Measurements from ENCODE around the gene EDDM3A. TPM values are rescaled to one million over a fixed set of nuclear protein-coding genes. Genes with fewer than 3 reads are reported as not detected.
"Not testable (repeated sequence)": the region's sequence is repeated elsewhere in the genome, so short reads cannot be mapped to it uniquely, and the experiment has no call there.

EDDM3A gene
- total and polyA plus RNA-seq, 2 experiments from 2014 or later, result not detected

- no peak for TF ChIP-seq CTCF (conservative IDR thresholded peaks at IDR 0.05; ENCODE audit: low read depth in 2 of 2)
- TF ChIP-seq STAT1 (IDR thresholded peaks at IDR 0.05; ENCODE audit: unreplicated experiment), result no peak
These were observed 23.7 kb upstream of the EDDM3A start (continued) for GRCh38 chr14:20722016-20722415.

DNA sequence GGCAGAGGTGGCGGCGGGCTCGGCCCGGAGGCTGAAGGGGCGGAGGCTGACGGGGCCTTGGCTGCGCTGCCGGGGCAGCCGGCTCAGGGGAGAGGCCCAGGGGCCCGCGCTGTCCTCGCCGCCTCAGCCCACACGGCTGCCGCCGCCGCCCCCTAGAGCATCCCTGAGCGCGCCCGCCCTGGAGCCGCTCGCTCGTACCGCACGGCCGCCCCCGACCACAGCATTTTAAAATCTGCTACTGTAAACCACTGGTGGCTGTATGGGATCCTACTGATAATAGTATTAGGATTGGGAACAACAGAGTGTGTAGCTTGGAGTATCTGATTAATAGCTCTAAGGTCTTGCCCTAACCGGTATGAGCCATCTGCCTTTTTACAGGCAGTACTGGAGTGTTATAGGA, 22.2 kb upstream of the EDDM3A start:
- H3K4me3 ChIP-seq, result peak overlapping the region; percentile 45
- peak; percentile 66 for DNase-seq (ENCODE audit: low spot score)
- no peak overlapping the region for H3K27ac ChIP-seq (ENCODE audit: low read depth)
- H4K20me1 ChIP-seq (replicated peaks; ENCODE audit: insufficient read depth), result no peaks in the 10 kb centered on the region
- Mint-ChIP-seq H3K27ac (no peak overlapping the region), H3K36me3 (ENCODE audit: low read depth) (no peaks in the 10 kb centered on the region; the same call in 2 of the 3 replicates), H3K27me3 (ENCODE audit: insufficient read depth, low read depth, poor library complexity) (peaks cover 10% of the 10 kb centered on the region), H3K9me3 (peaks cover 9% of the 10 kb centered on the region; the same call in 2 of the 3 replicates), H3K4me3 (no peak overlapping the region), H3K4me1 (no peaks in the 10 kb centered on the region; the same call in 2 of the 3 replicates)
- H3K36me3 ChIP-seq (ENCODE audit: insufficient read depth), result no peaks in the 10 kb centered on the region
- H3K27me3 ChIP-seq (ENCODE audit: insufficient read depth), result peaks cover 18% of the 10 kb centered on the region; the same call in 1 of the 2 replicates
- H3K4me2 ChIP-seq, result peak overlapping the region; percentile 70
- peaks cover 11% of the 10 kb centered on the region for H3K9me2 ChIP-seq (ENCODE audit: insufficient read depth)
- no peak for TF ChIP-seq POLR2AphosphoS5 (IDR thresholded peaks at IDR 0.05; ENCODE audit: low read depth)
- TF ChIP-seq CTCF (conservative IDR thresholded peaks at IDR 0.05; ENCODE audit: low read depth in 2 of 2), result peak in 1 of 2 experiments; percentile 23; a peak in 2 of 4 replicates
- no peaks in the 10 kb centered on the region for H3K79me2 ChIP-seq (replicated peaks; ENCODE audit: insufficient read depth)
- peak overlapping the region; percentile 96 for H2AFZ ChIP-seq
- H3K4me1 ChIP-seq (ENCODE audit: insufficient read depth), result no peaks in the 10 kb centered on the region
- H3F3A ChIP-seq (replicated peaks; ENCODE audit: low read depth), result no peaks in the 10 kb centered on the region
- ATAC-seq, result peak; percentile 68

DNA sequence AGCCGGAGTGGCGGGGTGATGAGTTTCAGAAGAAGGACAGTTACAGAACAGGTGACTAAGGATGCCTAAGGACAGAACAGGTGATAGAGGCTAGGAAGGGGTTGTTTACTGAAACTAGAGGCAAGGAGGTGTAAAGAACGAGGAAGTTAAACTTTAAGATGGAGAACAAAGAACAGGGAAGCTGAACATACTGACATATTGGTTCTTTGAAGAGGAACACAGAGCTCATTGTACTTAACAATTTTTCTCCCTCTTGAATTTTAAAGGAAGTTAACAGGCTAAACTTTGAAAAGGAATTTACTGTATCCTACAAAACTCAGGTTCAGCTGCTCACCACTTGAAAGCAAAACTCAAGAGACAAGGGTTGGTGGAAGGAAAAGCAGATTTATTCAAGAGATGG, 19.6 kb upstream of the EDDM3A start:
- not testable (repeated sequence) for H3K4me2 ChIP-seq; H3K79me2 ChIP-seq (replicated peaks; ENCODE audit: insufficient read depth); ATAC-seq; H3F3A ChIP-seq (replicated peaks; ENCODE audit: low read depth); H3K27ac ChIP-seq (ENCODE audit: low read depth); DNase-seq (ENCODE audit: low spot score); H3K36me3 ChIP-seq (ENCODE audit: insufficient read depth); H3K9me3 Mint-ChIP-seq; H3K4me3 ChIP-seq; H3K4me1 ChIP-seq (ENCODE audit: insufficient read depth); H4K20me1 ChIP-seq (replicated peaks; ENCODE audit: insufficient read depth); H3K4me1 Mint-ChIP-seq; H3K4me3 Mint-ChIP-seq; H3K27ac Mint-ChIP-seq; H2AFZ ChIP-seq; H3K36me3 Mint-ChIP-seq (ENCODE audit: low read depth)
- Histone ChIP-seq H3K27me3 (ENCODE audit: insufficient read depth) (peaks cover 18% of the 10 kb centered on the region; the same call in 1 of the 2 replicates), H3K9me2 (ENCODE audit: insufficient read depth) (peaks cover 11% of the 10 kb centered on the region)
- H3K27me3 Mint-ChIP-seq (ENCODE audit: insufficient read depth, low read depth, poor library complexity), result peaks cover 10% of the 10 kb centered on the region

DNA sequence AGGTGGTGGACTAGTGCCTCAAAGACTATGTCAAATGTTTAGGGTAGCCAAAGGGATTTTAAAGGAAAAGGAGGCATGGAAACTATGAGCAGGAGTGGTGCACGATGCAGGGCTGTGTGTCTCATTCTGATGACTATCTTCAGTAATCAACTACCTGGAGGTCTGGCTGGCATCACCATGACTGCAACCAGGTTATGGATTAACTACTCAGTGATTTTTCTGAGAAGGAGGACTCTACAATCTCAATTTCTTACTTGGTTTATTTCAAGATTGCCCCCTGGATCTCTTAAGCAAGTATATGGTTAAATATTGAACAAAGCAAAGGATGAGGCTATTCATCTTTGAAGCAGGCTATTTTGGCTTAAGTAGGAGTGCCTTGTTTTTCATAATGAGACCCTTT, 19.2 kb upstream of the EDDM3A start:
- TF ChIP-seq, protein P1, sequence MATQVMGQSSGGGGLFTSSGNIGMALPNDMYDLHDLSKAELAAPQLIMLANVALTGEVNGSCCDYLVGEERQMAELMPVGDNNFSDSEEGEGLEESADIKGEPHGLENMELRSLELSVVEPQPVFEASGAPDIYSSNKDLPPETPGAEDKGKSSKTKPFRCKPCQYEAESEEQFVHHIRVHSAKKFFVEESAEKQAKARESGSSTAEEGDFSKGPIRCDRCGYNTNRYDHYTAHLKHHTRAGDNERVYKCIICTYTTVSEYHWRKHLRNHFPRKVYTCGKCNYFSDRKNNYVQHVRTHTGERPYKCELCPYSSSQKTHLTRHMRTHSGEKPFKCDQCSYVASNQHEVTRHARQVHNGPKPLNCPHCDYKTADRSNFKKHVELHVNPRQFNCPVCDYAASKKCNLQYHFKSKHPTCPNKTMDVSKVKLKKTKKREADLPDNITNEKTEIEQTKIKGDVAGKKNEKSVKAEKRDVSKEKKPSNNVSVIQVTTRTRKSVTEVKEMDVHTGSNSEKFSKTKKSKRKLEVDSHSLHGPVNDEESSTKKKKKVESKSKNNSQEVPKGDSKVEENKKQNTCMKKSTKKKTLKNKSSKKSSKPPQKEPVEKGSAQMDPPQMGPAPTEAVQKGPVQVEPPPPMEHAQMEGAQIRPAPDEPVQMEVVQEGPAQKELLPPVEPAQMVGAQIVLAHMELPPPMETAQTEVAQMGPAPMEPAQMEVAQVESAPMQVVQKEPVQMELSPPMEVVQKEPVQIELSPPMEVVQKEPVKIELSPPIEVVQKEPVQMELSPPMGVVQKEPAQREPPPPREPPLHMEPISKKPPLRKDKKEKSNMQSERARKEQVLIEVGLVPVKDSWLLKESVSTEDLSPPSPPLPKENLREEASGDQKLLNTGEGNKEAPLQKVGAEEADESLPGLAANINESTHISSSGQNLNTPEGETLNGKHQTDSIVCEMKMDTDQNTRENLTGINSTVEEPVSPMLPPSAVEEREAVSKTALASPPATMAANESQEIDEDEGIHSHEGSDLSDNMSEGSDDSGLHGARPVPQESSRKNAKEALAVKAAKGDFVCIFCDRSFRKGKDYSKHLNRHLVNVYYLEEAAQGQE (IDR thresholded peaks at IDR 0.05; ENCODE audit: unreplicated experiment), result no peak
- TF ChIP-seq CTCF (conservative IDR thresholded peaks at IDR 0.05; ENCODE audit: low read depth in 2 of 2), result no peak
- H3K4me2 ChIP-seq, result no peak overlapping the region
- Mint-ChIP-seq H3K4me1 (no peaks in the 10 kb centered on the region; the same call in 2 of the 3 replicates), H3K9me3 (peaks cover 9% of the 10 kb centered on the region; the same call in 2 of the 3 replicates), H3K36me3 (ENCODE audit: low read depth) (no peaks in the 10 kb centered on the region), H3K27me3 (ENCODE audit: insufficient read depth, low read depth, poor library complexity) (peaks cover 9% of the 10 kb centered on the region), H3K4me3 (no peak overlapping the region), H3K27ac (no peak overlapping the region)
- no peak overlapping the region for H2AFZ ChIP-seq
- DNase-seq (ENCODE audit: low spot score) (no peak), ATAC-seq (no peak)
- H3K79me2 ChIP-seq (replicated peaks; ENCODE audit: insufficient read depth), result no peaks in the 10 kb centered on the region
- H3K36me3 ChIP-seq (ENCODE audit: insufficient read depth), result no peaks in the 10 kb centered on the region
- H4K20me1 ChIP-seq (replicated peaks; ENCODE audit: insufficient read depth), result no peaks in the 10 kb centered on the region
- H3K4me1 ChIP-seq (ENCODE audit: insufficient read depth), result no peaks in the 10 kb centered on the region
- no peak overlapping the region for H3K4me3 ChIP-seq
- peaks cover 11% of the 10 kb centered on the region for H3K9me2 ChIP-seq (ENCODE audit: insufficient read depth)
- peaks cover 18% of the 10 kb centered on the region; the same call in 1 of the 2 replicates for H3K27me3 ChIP-seq (ENCODE audit: insufficient read depth)
- H3K27ac ChIP-seq (ENCODE audit: low read depth), result no peak overlapping the region
- no peaks in the 10 kb centered on the region for H3F3A ChIP-seq (replicated peaks; ENCODE audit: low read depth)
